Dedifferentiated amniotic fluid mesenchymal stem cell (primary cell): ENCODE data around the gene PPFIA3.

Experiments used
- DNase-seq: peaks from one replicate; pipeline ENCODE4 v3.0.0-alpha.2; 2016; ENCODE audit errors: extremely low spot score

PPFIA3 gene

DNA sequence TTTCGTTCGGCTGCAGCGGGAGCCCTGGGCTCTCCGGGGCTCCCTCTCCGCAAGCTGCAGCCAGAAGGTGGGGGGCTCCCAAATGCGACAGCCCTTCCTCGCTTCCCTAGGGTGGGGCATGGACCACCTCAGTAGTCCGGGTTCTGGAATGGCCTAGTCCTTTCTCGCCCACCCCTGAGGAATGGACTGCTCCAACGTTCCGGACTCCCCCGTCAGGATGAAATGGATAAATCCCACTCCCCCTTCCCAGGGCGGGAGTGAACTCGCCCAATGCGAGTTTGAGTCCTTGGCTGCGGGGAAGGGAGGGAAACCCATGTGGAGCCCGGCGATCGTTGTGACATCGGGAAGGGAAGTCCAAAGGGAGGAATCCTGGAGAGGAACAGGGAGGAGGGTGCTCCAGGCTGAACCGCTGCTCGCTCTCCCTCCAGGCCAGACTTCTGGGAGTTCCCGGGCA, 30.3 kb downstream of the PPFIA3 start:
- DNase-seq: peak; percentile 73

DNA sequence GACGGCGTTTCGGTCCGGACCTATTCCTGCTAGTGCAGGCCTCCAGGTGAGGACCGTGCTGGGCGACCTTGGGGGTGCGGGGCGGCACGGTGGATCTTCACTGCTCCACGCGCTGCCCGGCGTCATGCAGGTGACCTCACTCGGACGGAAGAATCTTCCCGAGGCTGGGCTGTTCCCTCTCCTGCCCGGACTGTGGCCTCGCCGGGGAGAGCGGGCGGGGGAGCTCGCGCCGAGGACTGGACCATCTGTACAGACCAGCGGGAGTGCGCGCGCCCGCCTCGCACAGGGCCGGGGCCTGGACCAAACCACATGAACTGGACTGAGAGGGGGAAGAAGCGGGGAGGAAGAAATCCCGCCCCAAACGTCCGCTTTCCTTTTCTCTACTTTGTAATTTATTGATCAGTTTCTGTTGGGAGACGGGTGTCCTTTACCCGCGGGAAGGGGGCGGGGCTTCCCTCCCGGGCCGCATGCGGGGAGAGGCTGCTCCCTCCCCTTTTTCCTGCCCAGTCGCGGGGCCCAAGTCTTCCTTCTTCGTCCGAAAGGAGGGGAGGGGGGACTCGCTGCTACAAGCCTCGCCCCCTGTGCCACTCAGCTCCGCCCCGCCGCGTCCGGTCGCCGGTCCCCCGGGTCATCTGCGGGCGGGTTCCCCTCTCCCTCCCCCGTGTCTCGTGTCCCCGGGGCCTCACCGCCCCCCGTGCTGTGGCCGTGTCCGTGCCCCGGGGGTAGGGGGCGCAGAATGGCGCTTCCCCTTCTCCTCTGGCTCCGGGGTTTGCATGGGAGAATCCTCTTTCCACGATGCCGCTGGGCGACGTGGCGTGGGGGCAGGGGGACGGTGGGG, 31.0 kb downstream of the PPFIA3 start:
- DNase-seq: peak; percentile 67

DNA sequence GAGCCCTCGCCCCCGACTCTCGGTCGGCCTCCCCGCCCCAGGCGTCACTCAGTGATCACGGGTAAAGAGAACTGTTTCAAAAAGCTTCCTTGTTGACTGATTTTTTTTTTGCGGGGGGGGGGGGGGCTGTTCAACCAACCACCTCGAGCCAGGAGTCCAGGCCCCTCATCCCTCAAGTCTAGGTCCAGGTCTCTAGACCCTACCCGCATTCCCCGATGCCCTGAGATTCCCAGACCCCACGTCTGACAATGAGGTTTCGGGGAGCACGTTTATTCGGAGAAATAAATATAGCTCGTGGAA, 31.6 kb downstream of the PPFIA3 start:
- DNase-seq: no peak

DNA sequence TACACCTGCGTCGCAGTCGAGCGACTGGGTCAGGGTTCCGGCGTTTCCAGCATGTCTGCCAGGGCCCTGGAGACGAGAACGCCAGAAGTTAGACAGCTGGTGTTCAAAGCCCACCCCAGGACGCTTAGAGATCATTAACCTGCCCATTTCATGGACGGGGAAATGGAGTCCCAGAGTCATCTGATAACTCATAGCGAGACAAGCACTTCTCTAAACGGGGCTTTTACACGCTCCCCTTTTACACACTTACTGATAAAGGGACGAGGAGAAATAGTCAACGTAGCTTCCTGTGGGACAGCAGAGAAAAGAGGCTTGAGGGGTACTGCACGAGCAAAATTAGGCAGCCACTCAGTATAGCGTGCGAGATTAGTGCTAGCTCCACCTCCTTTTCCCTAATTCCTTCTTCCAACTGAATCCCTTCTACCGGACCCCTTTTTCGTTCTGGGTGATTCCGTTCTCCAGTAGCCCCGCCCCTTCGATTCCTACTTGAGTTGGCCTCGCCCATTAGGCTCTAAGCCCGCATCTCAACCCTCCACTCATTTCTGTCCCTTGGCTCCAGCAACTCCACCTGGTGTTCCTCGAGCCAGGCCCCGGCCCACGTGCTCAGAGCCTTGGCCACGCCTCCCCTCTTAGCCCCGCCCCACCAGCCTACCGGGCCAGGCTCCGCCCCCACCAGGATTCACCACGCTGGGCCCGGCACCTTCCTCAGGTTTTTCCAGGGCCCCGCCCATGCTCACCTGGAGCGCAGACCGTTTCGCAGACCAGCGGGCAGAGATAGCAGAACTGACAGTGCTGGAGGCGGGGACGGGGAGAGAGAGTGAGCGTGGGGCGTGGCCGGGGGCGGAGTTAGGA, 32.1 kb downstream of the PPFIA3 start:
- DNase-seq: no peak

DNA sequence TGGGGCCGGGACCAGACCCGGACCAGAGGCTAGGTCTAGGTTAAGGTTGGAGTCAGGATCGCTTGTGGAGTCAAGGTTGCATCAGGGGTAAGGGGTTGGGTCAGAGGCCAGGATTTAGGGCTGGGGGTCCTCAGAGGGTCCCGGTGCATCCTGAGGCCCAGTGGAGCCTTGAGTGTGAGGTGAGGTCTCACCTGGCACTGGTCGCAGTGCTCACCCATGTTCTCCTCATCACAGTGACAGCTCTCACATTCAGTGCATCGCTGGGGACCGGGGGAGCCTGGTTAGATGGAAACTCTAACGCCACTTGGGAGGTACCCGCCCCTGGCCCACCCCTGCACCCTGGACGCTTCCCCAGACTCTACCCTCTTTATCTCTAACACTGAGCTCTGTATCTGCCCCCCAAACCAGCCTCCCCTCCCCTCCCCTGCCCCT, 32.8 kb downstream of the PPFIA3 start:
- DNase-seq: no peak

DNA sequence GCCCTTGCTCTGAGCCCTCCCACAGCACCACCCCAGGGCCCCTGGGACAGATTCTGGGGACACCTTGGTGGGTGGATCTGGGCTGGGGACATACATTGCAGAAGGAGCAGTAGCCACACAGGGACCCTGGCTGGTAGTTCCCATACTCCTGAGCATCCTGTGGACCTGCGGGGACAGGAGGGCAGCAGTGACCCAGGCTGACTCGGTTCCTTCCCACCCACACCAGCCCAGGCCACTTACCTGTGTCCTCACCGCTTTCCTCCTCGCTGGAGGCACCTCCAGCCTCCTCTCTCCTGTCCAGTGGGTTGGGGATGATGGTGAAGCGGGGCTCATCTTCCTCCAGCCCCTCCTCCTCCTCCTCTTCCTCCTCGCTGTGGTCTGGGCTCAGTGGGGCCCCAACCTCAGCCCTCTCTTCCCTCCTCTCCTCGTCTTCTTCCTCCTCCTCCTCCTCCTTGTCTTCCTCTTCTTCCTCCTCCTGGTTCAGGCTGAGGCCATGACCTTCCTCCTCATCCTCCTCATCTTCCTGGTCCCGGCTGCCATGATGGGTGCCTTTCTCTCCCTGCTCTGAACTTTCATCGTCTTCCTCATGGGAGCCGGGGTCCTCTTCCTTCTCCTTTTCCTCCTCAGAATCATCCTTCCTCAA, 33.9 kb downstream of the PPFIA3 start:
- DNase-seq: no peak

DNA sequence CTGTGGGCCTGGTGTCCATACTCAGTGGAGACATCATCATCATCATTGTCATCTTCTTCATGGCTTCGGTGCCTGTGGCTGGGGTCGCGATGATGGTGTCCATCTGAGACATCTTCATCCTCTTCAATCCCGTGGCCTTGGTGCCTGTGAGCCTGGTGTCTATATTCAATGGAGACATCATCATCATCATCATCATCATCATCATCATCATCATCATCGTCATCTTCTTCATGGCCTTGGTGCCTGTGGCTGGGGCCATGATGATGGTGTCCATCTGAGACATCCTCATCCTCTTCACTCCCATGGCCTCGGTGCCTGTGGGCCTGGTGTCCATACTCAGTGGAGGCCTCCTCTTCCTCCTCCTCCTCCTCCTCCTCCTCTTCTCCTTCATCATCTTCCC, 34.9 kb downstream of the PPFIA3 start:
- no peak for DNase-seq

DNA sequence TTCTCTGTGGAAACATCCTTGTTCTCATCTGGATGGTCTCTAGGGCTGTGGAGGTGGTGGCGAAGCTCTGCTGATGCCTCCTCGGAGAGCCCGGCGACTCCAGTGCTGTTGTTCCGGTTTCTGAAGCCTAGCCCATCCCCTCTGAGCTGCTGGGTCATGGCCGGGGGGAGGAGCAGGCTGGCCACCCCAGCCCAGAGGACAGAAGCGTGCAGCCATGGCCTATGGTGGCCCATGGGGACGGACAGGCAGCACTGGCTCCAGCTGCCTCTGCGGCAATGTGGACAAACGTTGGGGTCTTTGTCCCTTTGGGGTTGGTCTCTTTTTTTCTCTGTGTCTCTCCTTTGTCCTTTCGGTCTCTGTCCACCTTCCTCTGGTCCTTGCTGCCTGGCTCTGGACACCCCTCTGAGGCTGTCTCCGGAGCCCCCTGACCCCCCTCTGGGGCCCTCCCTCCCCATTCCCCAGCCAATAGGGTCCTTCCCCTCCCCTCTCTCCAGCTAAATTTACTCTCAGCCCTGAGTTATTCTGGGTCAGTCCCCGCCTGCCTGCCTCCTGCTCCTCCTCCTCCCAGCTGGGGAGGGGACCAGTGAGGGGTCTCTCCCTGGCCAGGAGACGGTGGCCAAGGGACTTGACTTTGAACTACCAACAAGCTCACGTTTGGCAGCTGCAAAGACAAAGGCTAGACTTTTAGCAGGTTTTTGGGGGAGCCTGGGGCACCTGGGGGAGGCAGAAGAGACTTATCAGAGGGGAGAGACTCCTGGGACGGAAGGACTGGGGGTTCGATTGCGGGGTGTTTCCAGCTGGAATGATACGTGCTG, 35.9 kb downstream of the PPFIA3 start, which contains the start of gene HRC:
Gene HRC, minus strand, starts transcription at position 392 of the 815 bp plus-strand sequence. Its CDS starts 159 bp downstream, at position 233.
- no peak for DNase-seq

DNA sequence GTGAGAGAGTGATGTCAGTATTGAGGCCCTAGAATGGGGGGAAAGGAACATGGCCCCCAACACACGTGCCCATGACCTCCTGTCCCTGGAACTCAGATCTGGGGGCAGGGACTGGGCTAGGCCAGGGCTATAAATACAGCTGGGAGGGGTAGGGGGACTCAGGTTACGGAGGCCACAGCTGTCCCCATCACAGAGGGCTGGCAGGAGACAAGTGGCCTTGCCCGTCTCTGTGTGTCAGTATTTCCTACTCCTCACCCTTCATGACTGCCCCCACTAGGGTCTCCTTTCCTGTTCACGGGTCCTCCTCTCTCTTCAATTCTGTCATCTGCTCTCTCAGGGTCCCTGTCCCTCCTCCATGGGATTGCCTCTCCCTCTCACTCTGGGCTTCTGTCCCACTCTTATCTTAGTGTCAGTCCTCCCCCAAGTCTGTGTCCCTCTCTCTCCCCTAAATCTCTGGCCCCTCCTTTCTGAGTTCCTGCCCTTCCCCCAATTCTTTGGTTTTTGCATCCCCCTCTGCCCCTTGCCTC, 36.5 kb downstream of the PPFIA3 start:
- DNase-seq: no peak

DNA sequence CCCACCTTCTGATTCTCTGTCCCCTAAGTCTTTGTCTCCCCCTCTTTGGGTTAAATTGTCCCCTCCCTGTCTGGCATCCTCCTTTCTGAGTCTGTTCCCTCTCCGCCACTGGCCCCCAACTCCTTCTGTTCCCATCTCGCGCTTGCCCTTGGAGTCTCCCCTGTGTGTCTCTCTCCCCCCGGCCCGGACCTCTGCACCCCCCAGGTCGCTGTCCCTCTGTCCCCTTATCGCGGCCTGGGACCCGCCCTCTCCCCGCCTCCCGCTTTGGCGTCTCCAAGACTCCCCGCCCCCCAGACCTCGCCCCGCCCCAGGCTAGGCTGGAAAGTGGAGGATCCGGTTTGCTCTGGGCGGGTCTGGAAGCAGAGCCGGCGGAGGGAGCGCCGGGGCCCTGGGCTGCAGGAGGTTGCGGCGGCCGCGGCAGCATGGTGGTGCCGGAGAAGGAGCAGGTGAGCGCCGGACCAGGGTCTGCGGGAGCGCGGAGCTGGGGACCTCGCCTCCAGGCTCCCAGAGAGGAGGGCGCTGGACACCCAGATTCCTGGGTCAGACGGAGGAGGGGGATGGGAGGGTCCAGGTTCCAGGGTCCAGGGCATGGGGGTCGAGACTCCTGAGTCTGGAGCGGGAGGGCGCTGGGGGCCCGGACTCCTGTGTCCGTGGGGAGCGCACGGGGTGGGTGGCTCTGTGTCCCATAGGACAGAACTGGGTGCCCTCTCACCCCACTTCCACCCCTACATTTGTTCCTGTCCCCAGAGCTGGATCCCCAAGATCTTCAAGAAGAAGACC, 38.3 kb downstream of the PPFIA3 start, which contains the start of gene TRPM4:
Gene TRPM4, plus strand, starts transcription at position 348 of the 780 bp plus-strand sequence. Its CDS starts 75 bp downstream, at position 423.
- DNase-seq: peak; percentile 58

DNA sequence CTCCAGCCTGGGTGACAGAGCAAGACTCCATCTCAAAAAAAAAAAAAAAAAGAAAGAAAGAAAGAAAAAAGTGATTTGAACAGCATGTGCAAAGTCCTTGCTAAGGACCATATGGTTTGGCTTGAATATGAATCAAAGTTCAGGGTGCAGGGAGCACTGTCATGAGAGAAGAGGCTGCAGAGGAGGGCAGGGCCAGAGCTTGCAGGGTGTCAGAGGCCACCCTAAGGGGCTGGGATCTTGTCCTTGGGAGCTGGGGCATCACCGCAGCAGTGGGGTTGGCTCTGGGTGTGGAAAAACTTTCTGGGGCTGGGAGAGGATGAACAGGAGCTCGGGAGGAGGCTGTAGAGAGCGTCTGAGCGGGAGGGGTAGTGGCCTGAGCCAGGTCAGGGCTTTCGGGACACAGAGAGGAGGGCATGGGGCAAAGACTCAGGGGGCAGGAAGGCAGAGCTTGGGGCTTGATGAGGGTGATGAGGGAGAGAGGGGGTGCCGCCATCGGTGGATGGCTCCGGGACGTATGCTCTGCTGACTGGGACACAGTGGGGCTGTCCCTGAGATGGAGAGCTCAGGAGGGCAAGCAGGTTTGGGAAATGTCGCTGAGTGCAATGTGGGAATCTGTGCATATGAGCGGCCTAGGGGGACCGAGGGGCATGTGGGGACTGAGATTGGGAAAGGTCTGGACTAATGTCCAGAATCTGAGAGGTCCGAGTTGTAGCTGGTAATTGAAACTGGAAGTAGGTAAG, 41.3 kb downstream of the PPFIA3 start:
- DNase-seq: no peak

DNA sequence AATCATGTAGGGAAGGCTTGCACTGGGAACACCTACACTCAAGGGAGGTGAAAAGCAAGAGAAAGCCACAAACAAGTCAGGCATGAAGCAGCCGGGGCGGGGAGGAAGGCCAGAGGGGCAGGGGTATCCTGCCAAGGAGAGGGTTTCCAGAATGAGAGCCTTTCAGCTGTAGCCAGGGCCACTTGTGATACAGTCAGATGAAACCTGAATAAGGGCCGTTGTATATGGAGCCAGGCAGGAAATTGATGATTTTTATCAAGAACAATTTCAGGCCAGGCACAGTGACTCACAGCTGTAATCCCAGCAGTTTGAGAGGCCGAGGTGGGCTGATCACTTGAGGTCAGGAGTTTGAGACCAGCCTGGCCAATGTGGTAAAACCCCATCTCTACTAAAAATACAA, 42.6 kb downstream of the PPFIA3 start:
- no peak for DNase-seq

DNA sequence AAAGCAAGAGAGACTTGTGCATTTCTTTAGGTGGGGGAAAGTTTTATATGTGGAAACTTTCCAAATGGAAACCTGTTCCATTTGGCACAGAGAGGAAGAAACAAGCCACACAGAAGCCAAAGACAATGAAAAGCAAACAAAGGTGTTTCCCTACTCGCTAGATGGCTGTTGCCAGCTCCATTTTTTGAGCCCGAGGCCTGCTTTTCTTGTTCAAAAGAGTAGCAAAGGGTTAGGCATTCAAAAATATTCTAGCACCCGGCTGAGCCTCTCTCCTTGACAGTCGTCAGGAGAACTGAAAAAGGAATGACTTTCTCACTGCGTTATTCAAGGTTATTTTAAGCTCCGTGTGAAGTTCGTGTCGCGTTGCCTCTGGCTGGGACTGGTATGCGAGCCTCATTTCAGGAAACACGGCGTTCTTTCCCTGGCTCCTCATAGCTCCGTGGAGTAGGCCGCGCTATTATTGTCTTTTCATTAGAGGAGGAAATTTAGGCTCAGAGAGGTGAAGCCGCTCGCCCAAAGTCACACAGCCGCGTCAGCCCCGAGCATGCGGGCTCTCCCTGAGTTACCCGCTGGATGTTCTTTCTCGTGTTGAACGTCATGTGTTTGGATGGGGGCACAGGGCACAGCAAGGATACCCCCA, 45.9 kb downstream of the PPFIA3 start:
- DNase-seq: no peak

DNA sequence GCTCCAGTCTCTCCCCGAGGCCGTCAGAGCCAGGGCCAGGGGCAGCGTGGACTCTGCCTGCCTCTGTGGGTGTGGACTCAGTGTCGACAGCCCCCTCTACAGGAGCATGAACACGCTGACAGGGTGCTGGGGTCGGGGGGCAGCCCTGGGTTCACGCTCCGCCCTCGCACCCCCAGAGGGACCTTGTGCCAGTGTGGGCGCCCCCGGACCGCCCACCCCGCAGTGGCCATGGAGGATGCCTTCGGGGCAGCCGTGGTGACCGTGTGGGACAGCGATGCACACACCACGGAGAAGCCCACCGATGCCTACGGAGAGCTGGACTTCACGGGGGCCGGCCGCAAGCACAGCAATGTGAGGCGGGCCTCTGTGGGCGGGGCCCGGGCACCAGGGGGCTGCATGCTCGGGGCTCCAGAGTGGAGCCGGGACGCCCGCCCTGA, 46.5 kb downstream of the PPFIA3 start:
- no peak for DNase-seq

DNA sequence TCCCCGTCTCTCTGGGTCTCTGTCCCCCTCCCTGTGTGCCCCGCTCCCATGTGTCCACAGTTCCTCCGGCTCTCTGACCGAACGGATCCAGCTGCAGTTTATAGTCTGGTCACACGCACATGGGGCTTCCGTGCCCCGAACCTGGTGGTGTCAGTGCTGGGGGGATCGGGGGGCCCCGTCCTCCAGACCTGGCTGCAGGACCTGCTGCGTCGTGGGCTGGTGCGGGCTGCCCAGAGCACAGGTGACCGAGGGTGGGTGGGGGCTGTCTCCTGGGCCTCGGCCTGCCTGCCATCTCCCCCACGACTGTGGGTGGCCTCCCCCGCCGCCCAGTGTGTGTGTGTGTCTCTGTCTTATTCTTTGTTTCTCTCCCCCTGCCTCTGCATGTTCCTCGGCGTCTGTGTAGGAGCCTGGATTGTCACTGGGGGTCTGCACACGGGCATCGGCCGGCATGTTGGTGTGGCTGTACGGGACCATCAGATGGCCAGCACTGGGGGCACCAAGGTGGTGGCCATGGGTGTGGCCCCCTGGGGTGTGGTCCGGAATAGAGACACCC, 48.6 kb downstream of the PPFIA3 start:
- no peak for DNase-seq

DNA sequence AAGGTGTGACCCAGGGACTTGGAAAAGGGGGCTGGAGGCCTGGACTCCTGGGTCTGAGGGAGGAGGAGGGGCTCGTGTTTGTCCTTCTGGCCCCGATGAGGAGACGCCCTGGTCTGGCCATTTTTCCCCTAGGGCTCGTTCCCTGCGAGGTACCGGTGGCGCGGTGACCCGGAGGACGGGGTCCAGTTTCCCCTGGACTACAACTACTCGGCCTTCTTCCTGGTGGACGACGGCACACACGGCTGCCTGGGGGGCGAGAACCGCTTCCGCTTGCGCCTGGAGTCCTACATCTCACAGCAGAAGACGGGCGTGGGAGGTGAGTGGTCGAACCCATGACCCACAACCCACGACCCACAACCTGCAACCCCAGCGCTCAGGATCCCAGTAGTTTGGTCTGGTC, 49.1 kb downstream of the PPFIA3 start:
- DNase-seq: no peak

DNA sequence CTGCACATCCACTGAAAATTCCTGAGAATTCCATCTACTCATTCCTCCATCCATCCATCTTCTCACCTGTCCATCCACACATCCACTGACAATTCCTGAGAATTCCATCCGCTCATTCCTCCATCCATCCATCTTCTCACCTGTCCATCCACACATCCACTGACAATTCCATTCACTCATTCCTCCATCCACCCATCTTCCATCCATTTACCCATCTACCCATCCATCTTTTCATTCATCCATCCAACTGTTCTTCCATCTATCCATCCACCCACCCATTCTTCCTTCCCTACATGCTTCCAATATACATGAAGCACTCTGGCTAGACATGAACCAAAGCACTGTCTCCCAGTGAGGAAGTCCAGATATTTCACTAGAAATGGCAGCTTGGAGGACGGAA, 53.9 kb downstream of the PPFIA3 start:
- DNase-seq: no peak

DNA sequence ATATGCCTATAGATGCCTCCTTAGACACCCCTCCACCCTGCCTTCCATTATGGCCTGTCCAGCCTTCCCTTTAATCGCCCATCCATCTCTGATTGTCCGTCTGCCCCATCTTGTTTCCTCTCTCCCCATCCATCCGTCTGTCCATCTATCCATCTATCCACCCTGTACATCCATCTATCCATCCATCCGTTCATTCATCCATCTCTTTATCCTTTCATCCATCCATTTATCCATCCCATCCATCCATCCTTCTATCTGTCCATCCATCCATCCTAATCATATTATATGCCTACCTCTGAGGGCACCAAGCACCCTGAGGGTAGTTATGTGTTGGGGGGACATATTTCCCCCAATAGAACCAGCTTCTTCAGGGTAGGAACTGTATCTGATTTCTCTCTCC, 61.3 kb downstream of the PPFIA3 start:
- no peak for DNase-seq
